D721Med (cell line): ENCODE measurements around the gene EPHB1.

Experiments used
- DNase-seq: peaks from one replicate; pipeline ENCODE4 v3.0.0; 2011; ENCODE audit warnings: low spot score; ENCODE audit not compliant: insufficient read length
- FAIRE-seq: peaks from 2 replicates; lab custom pipeline; 2011; peaks lifted over from hg19 to GRCh38; lab: Jason Lieb, UNC
- CTCF ChIP-seq: IDR thresholded peaks from 2 replicates; pipeline ENCODE4 v1.5.1; 2012; ENCODE audit warnings: mild to moderate bottlenecking, control low read depth; ENCODE audit not compliant: insufficient read depth; ENCODE audit errors: missing control alignments

EPHB1 gene

GRCh38 chr3:134799393-134799792 is 4.3 kb downstream of the EPHB1 start:
- no peak for DNase-seq

GRCh38 chr3:134801204-134801958 is 6.3 kb downstream of the EPHB1 start:
- no peak for TF ChIP-seq CTCF
- FAIRE-seq (no peak), DNase-seq (no peak)

More at GRCh38 chr3:134799393-134799792, 4.3 kb downstream of the EPHB1 start:
- no peak for TF ChIP-seq CTCF
- no peak for FAIRE-seq

- FAIRE-seq: no peak
- TF ChIP-seq CTCF: no peak
- DNase-seq: no peak
Observed at GRCh38 chr3:134802428-134803050, 7.5 kb downstream of the EPHB1 start.

- DNase-seq (no peak), FAIRE-seq (no peak)
- TF ChIP-seq CTCF: no peak
Observed at GRCh38 chr3:134803051-134803505, 8.0 kb downstream of the EPHB1 start.

GRCh38 chr3:134803652-134804051 is 8.6 kb downstream of the EPHB1 start:
- FAIRE-seq (no peak), DNase-seq (no peak)
- no peak for TF ChIP-seq CTCF

- TF ChIP-seq CTCF: no peak
- FAIRE-seq (no peak), DNase-seq (no peak)
Observed at GRCh38 chr3:134804508-134805480, 9.7 kb downstream of the EPHB1 start.
